HuH-7.5 (cell line): ENCODE results near the gene TRPM8.

ENCODE experiments used
- DNase-seq: peaks from one replicate; pipeline ENCODE4 v3.0.0; 2011; ENCODE audit warnings: low spot score

The TRPM8 gene

GRCh38 chr2:234002281-234002680 is 85.1 kb downstream of the TRPM8 start:
- no peak for DNase-seq

- DNase-seq = no peak
Observed at GRCh38 chr2:234003972-234004617, 86.9 kb downstream of the TRPM8 start.

GRCh38 chr2:234005126-234005525 is 88.0 kb downstream of the TRPM8 start:
- DNase-seq = no peak

GRCh38 chr2:234006501-234006900 is 89.3 kb downstream of the TRPM8 start:
- DNase-seq = no peak

DNA sequence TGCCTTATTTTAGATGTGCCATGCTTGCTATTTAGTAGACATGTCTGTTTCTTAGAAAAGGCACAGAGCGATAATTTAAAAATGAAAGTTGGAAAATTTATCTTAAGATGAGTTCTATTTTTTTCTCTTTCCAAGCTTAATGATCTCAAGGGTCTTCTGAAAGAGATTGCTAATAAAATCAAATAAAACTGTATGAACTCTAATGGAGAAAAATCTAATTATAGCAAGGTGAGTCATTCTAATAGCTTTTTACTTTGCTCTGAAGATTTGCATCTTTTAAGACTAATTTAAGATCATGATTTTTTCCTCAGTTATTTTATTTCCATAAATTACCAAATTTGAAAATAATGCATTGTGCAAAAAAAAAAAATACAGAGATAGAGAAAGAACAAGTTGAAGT is 97.3 kb downstream of the TRPM8 start:
- no peak for DNase-seq

- no peak for DNase-seq
Observed at GRCh38 chr2:234015861-234016260, 98.7 kb downstream of the TRPM8 start.

GRCh38 chr2:234019896-234020295 is 102.7 kb downstream of the TRPM8 start:
- DNase-seq = no peak

GRCh38 chr2:234020332-234020731 is 103.2 kb downstream of the TRPM8 start:
- DNase-seq = no peak

DNA sequence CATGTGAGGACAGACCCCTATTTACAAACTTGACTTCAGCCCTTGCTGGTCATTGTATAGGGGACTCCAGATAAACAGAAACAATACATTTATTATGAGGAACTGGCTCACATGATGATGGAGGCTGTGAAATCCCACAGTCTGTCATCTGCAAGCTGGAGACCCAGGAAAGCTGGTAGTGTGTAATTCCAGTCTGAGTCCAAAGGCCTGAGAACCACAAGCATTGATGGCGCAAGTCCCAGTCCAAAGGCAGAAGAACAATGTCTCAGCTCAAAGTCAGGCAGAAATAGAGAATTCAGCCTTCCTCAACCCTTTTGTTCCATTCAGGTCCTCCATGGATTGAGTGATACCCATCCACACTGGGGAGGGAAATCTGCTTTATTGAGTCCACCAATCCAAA is 105.3 kb downstream of the TRPM8 start:
- DNase-seq = no peak

- no peak for DNase-seq
Observed at GRCh38 chr2:234024304-234024703, 107.1 kb downstream of the TRPM8 start.

GRCh38 chr2:234025466-234025865 is 108.3 kb downstream of the TRPM8 start:
- no peak for DNase-seq

DNA sequence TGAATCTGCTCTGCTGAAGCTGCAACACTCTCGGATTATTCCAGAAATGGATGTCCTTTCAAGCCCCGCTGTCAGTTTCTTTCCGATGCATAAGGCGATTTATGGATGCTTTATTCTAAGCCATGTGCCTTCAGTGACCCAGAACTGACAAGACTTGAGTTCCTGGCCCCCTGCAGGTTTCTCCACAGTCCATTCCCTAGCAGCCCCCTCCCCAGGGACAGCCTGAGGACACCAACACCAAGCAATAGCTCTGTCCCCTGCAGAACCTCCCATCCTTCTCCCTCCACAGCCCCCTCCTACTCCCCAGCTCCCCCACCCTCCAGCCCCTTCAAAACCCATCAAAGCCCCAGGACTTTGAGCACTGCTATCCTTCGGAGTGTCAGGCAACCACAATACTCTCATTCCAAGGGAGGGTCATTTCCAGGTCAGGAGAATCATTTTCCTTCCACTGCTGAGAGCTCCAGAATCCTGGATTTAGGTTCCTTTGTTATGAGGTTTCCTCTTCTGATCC is 108.8 kb downstream of the TRPM8 start:
- DNase-seq = no peak

GRCh38 chr2:234026693-234027254 is 109.6 kb downstream of the TRPM8 start:
- no peak for DNase-seq

GRCh38 chr2:234027641-234028040 is 110.5 kb downstream of the TRPM8 start:
- no peak for DNase-seq

GRCh38 chr2:234029150-234029733 is 112.1 kb downstream of the TRPM8 start:
- DNase-seq = no peak

GRCh38 chr2:234031207-234031606 is 114.0 kb downstream of the TRPM8 start:
- DNase-seq = no peak

GRCh38 chr2:234032279-234032856 is 115.2 kb downstream of the TRPM8 start:
- DNase-seq = no peak

DNA sequence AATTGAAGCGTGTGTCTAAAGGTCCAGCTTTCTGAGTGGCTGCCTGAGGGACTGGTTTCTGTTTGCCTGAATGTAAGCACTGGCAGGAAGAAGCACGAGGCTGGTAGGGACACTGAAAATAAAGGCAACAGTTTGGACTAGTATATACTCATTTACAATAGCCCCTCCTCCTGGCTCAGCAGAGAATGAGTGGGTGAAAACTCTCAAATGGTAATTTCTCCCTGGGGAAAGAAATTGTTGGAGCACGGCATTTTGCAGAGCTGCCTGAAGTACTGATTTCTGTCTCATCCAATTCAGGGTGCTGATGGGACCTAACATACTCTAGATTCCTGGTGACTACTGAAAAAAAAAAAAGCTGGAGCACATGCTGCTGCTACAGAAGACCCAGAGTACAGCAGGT is 116.0 kb downstream of the TRPM8 start:
- no peak for DNase-seq

DNA sequence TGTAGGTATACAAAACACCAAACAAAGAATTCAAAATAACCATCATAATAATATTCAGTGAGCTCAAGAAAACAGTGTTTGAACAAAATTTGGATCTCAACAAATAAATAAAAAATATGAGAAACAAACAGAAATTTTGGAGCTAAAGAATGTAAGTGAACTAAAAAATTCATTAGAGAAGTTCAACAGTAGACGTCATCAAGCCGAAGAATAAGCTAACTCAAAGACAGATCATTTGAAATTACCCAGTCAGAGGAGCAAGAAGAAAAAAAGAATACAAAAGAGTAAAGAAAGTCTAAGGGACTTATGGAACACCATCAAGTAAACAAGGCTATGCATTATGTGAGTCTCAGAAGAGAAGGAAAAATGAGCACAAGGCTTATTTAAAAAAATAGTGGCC is 116.7 kb downstream of the TRPM8 start:
- no peak for DNase-seq

GRCh38 chr2:234038076-234038802 is 121.1 kb downstream of the TRPM8 start:
- DNase-seq = no peak

DNA sequence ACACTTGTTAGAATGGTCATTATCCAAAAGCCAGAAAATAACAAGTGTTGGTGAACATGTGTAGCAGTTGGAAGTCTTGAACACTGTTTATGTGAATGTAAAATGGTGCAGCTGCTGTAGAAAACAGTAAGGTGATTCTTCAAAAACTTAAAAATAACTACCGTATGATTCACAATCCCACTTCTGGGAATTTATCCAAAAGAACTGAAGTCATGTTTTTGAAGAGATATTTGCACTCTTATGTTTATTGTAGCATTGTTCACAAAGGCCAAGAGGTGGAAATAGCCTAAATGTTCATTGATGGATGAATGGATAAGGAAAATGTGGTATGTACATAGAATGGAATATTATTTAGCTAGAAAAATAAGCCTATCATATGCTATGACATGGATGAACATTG is 127.0 kb downstream of the TRPM8 start:
- DNase-seq = no peak

DNA sequence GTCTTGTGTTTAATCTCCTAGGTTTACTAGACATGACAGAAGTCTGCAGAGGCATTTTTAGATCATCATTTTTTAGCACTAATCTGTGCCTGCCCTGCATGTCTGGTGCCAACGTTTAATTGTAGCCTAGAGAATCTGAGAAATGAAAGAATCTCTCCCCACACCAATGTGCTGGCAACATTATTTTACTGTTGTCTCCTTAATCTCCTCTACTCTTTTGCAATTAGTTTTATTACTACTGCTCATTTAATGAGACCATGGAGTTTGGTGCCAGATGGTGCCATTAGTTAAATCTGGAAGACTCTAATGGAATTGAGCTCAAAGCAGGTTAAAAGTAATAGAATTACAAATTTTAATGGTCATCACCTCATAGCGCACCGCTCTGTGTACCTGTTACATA is 129.3 kb downstream of the TRPM8 start:
- DNase-seq = no peak

DNA sequence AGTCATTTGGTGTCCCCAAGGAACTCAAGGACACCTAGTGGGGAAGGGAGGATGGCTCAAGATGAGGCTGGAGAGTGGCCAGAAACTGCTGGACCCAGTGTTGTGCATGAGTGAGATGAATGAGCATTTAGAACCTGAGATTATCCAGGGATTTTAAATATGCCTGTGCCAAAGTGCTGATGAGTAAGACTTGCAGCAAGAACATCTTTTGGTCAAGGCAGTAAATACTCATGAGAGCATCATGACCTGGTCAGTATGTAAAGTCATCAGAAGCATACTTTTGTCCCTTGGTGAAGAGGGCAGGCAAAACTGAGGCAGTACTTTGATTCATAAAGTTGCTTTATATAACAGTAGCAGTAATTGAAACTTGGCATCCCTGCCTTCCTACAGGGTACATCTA is 130.2 kb downstream of the TRPM8 start:
- no peak for DNase-seq
